H1 (cell line): ENCODE results near the gene LCE3E. TPM values are rescaled to one million over a fixed set of nuclear protein-coding genes. Genes with fewer than 3 reads are reported as not detected.

Experiments used
- BACH1 ChIP-seq: IDR thresholded peaks from 2 replicates; pipeline ENCODE4 v1.6.1; 2012; ENCODE audit warnings: low read length, improper control_type of control experiment
- CEBPB ChIP-seq: IDR thresholded peaks from 2 replicates; pipeline ENCODE4 v1.6.1; 2012; ENCODE audit warnings: low read depth, low read length
- CTBP2 ChIP-seq: IDR thresholded peaks from 2 replicates; pipeline ENCODE4 v1.7.0; 2011; ENCODE audit warnings: borderline replicate concordance, mild to moderate bottlenecking, moderate library complexity, mixed read lengths, low read length; ENCODE audit not compliant: insufficient read depth, insufficient read length
- RFX5 ChIP-seq: IDR thresholded peaks from 2 replicates; pipeline ENCODE4 v1.6.1; 2011; ENCODE audit warnings: low read depth, low read length, improper control_type of control experiment, borderline replicate concordance
- SAP30 ChIP-seq: fragments of 300-600 bp; sonication (generic); IDR thresholded peaks from 2 replicates; pipeline ENCODE4 v1.7.1; 2012; ENCODE audit warnings: low read length, moderate library complexity, mild to moderate bottlenecking, inconsistent platforms; ENCODE audit not compliant: insufficient read depth, insufficient replicate concordance
- polyA plus RNA-seq, 7 experiments: library from polyadenylated mRNA; depleted of rRNA in 3 of 7; stranded (reverse) in 5 of 7; unstranded in 2 of 7; fragments of >200 nt in 5 of 7; fragments of 200-250 nt in 2 of 7; gene quantifications; 1 replicate in 5 of 7; 2 replicates in 1 of 7; 4 replicates in 1 of 7; pipeline versions ENCODE4 v1.2.1 to v1.2.3, GENCODE V29; 2011 to 2013; ENCODE audit warnings: missing spikeins in 2 of 7, mixed read lengths in 2 of 7
- total RNA-seq: library from RNA; stranded (reverse); fragmentation: NEBNext Ultra II Directional; extraction: Animal tissue kit (Norgen Biotek cat#: 25700); gene quantifications from 2 replicates; pipeline ENCODE4 v1.2.1, GENCODE V29; 2021

LCE3E gene
- total and polyA plus RNA-seq, 2 of the 8 experiments (the other 6 are each of a cell fraction or from before 2014, with no cell fraction given) = not detected

- TF ChIP-seq CTBP2 = no peak
- TF ChIP-seq SAP30 = no peak
- TF ChIP-seq CEBPB = no peak
- no peak for TF ChIP-seq RFX5
- TF ChIP-seq BACH1 = no peak
These were observed 33.1 kb downstream of the LCE3E start (continued) for GRCh38 chr1:152533327-152533938.
